Measurements from ENCODE around the gene MTHFD1L. TPM values are rescaled to one million over a fixed set of nuclear protein-coding genes. Genes with fewer than 3 reads are reported as not detected.
"Not testable (repeated sequence)": the region's sequence is repeated elsewhere in the genome, so short reads cannot be mapped to it uniquely, and the experiment has no call there.

Gene MTHFD1L
- polyA plus RNA-seq, 3 donors: 16.6 to 19.6 (median 16.8) TPM

- DNase-seq (ENCODE audit: extremely low read depth in 1 of 11, low read depth in 9 of 11, low spot score in 4 of 11): not testable (repeated sequence)
Measured at GRCh38 chr6:150861448-150862168, 3.9 kb upstream of the MTHFD1L start.

GRCh38 chr6:150863213-150863928, 2.1 kb upstream of the MTHFD1L start:
- no peak for DNase-seq (ENCODE audit: extremely low read depth in 1 of 11, low read depth in 9 of 11, low spot score in 4 of 11)

- DNase-seq (ENCODE audit: extremely low read depth in 1 of 11, low read depth in 9 of 11, low spot score in 4 of 11): no peak
Measured at GRCh38 chr6:150865043-150865405, 478 bp upstream of the MTHFD1L start.

GRCh38 chr6:150866147-150866990, 867 bp downstream of the MTHFD1L start:
- peak in 10 of 11 donors; percentile 67 to 88 (median 86) for DNase-seq (ENCODE audit: extremely low read depth in 1 of 11, low read depth in 9 of 11, low spot score in 4 of 11)

GRCh38 chr6:150866991-150867501, 1.5 kb downstream of the MTHFD1L start:
- DNase-seq (ENCODE audit: extremely low read depth in 1 of 11, low read depth in 9 of 11, low spot score in 4 of 11): peak in 2 of 11 donors; percentile 10 to 45

GRCh38 chr6:150868759-150869158, 3.3 kb downstream of the MTHFD1L start:
- DNase-seq (ENCODE audit: extremely low read depth in 1 of 11, low read depth in 9 of 11, low spot score in 4 of 11): no peak

- no peak for DNase-seq (ENCODE audit: extremely low read depth in 1 of 11, low read depth in 9 of 11, low spot score in 4 of 11)
Measured at GRCh38 chr6:150874179-150874578, 8.7 kb downstream of the MTHFD1L start.

- no peak for DNase-seq (ENCODE audit: extremely low read depth in 1 of 11, low read depth in 9 of 11, low spot score in 4 of 11)
Measured at GRCh38 chr6:150875841-150876240, 10.3 kb downstream of the MTHFD1L start.

- DNase-seq (ENCODE audit: extremely low read depth in 1 of 11, low read depth in 9 of 11, low spot score in 4 of 11): no peak
Measured at GRCh38 chr6:150876598-150876997, 11.1 kb downstream of the MTHFD1L start.

- DNase-seq (ENCODE audit: extremely low read depth in 1 of 11, low read depth in 9 of 11, low spot score in 4 of 11): no peak
Measured at GRCh38 chr6:150877928-150878327, 12.4 kb downstream of the MTHFD1L start.

GRCh38 chr6:150878347-150879213, 13.1 kb downstream of the MTHFD1L start:
- DNase-seq (ENCODE audit: extremely low read depth in 1 of 11, low read depth in 9 of 11, low spot score in 4 of 11): no peak

GRCh38 chr6:150880336-150880735, 14.8 kb downstream of the MTHFD1L start:
- DNase-seq (ENCODE audit: extremely low read depth in 1 of 11, low read depth in 9 of 11, low spot score in 4 of 11): no peak

GRCh38 chr6:150881911-150882481, 16.5 kb downstream of the MTHFD1L start:
- DNase-seq (ENCODE audit: extremely low read depth in 1 of 11, low read depth in 9 of 11, low spot score in 4 of 11): peak in 6 of 11 donors; percentile 54 to 79 (median 68)

GRCh38 chr6:150883521-150883920, 18.0 kb downstream of the MTHFD1L start:
- no peak for DNase-seq (ENCODE audit: extremely low read depth in 1 of 11, low read depth in 9 of 11, low spot score in 4 of 11)

- DNase-seq (ENCODE audit: extremely low read depth in 1 of 11, low read depth in 9 of 11, low spot score in 4 of 11): no peak
Measured at GRCh38 chr6:150886155-150886554, 20.7 kb downstream of the MTHFD1L start.

- DNase-seq (ENCODE audit: extremely low read depth in 1 of 11, low read depth in 9 of 11, low spot score in 4 of 11): no peak
Measured at GRCh38 chr6:150887978-150888563, 22.6 kb downstream of the MTHFD1L start.

GRCh38 chr6:150890346-150890745, 24.8 kb downstream of the MTHFD1L start:
- no peak for DNase-seq (ENCODE audit: extremely low read depth in 1 of 11, low read depth in 9 of 11, low spot score in 4 of 11)
